Mucosa of rectum (tissue), 2 donors: ENCODE results near the gene TMEM141.

ENCODE experiments used
- H3K27ac ChIP-seq, 2 donors: one replicate each; pipeline ENCODE4 v1.7.0; 2013; ENCODE audit warnings: inconsistent platforms in 2 of 2, low read depth in 2 of 2, low read length in 2 of 2
- H3K27me3 ChIP-seq, 2 donors: one replicate each; pipeline ENCODE4 v1.7.0; 2013; ENCODE audit warnings: low read length in 2 of 2; ENCODE audit not compliant: control insufficient read depth in 2 of 2, insufficient read depth in 2 of 2
- H3K36me3 ChIP-seq, 2 donors: one replicate each; pipeline ENCODE4 v1.7.0; 2013; ENCODE audit warnings: low read length in 2 of 2; ENCODE audit not compliant: control insufficient read depth in 2 of 2, insufficient read depth in 2 of 2
- H3K4me1 ChIP-seq, 2 donors: one replicate each; pipeline ENCODE4 v1.7.0; 2013; ENCODE audit warnings: low read length in 2 of 2, mild to moderate bottlenecking in 1 of 2; ENCODE audit not compliant: control insufficient read depth in 2 of 2, insufficient read depth in 2 of 2
- H3K4me3 ChIP-seq, 2 donors: one replicate each; pipeline ENCODE4 v1.7.0; 2013; ENCODE audit warnings: low read length in 2 of 2
- H3K9ac ChIP-seq, 2 donors: one replicate each; pipeline ENCODE4 v1.7.0; 2013; ENCODE audit warnings: low read length in 2 of 2, low read depth in 1 of 2, mild to moderate bottlenecking in 1 of 2
- H3K9me3 ChIP-seq, 2 donors: one replicate each; pipeline ENCODE4 v1.7.0; 2013; ENCODE audit warnings: low read length in 2 of 2; ENCODE audit not compliant: control insufficient read depth in 2 of 2
- donor health status: healthy.
- donor health status: Normal muscosa, but diverticular disease.

TMEM141 gene

GRCh38 chr9:136825295-136826187, 34.4 kb downstream of the TMEM141 start:
- Histone ChIP-seq H3K9me3 (no peaks in the 10 kb centered on the region), H3K9ac (no peak overlapping the region), H3K36me3 (peaks cover 41 to 54% of the 10 kb centered on the region in 2 donors), H3K27ac (no peak overlapping the region), H3K4me3 (no peak overlapping the region), H3K4me1 (no peaks in the 10 kb centered on the region), H3K27me3 (no peaks in the 10 kb centered on the region)

GRCh38 chr9:136826188-136826541, 35.0 kb downstream of the TMEM141 start:
- no peak overlapping the region for H3K4me3 ChIP-seq
- peaks cover 47 to 58% of the 10 kb centered on the region in 2 donors for H3K36me3 ChIP-seq
- H3K4me1 ChIP-seq, result no peaks in the 10 kb centered on the region
- H3K9me3 ChIP-seq, result no peaks in the 10 kb centered on the region
- H3K9ac ChIP-seq, result no peak overlapping the region
- no peaks in the 10 kb centered on the region for H3K27me3 ChIP-seq
- H3K27ac ChIP-seq, result no peak overlapping the region

GRCh38 chr9:136826703-136827582, 35.8 kb downstream of the TMEM141 start:
- Histone ChIP-seq H3K4me3 (no peak overlapping the region), H3K36me3 (peaks cover 54 to 65% of the 10 kb centered on the region in 2 donors), H3K27ac (no peak overlapping the region), H3K4me1 (no peaks in the 10 kb centered on the region), H3K9ac (no peak overlapping the region), H3K27me3 (no peaks in the 10 kb centered on the region), H3K9me3 (no peaks in the 10 kb centered on the region)

GRCh38 chr9:136827794-136828473, 36.8 kb downstream of the TMEM141 start:
- Histone ChIP-seq H3K9me3 (no peaks in the 10 kb centered on the region), H3K27me3 (no peaks in the 10 kb centered on the region), H3K36me3 (peaks cover 58 to 74% of the 10 kb centered on the region in 2 donors), H3K4me1 (no peaks in the 10 kb centered on the region), H3K9ac (no peak overlapping the region), H3K27ac (no peak overlapping the region), H3K4me3 (no peak overlapping the region)

GRCh38 chr9:136828474-136829140, 37.5 kb downstream of the TMEM141 start:
- H3K4me3 ChIP-seq, result no peak overlapping the region
- H3K9ac ChIP-seq, result no peak overlapping the region
- H3K27ac ChIP-seq, result no peak overlapping the region
- no peaks in the 10 kb centered on the region for H3K27me3 ChIP-seq
- H3K9me3 ChIP-seq, result no peaks in the 10 kb centered on the region
- H3K36me3 ChIP-seq, result peaks cover 58 to 71% of the 10 kb centered on the region in 2 donors
- H3K4me1 ChIP-seq, result no peaks in the 10 kb centered on the region

GRCh38 chr9:136829412-136829811, 38.3 kb downstream of the TMEM141 start:
- Histone ChIP-seq H3K27ac (no peak overlapping the region), H3K36me3 (peaks cover 58 to 66% of the 10 kb centered on the region in 2 donors)

GRCh38 chr9:136829981-136830885, 39.1 kb downstream of the TMEM141 start:
- Histone ChIP-seq H3K27ac (no peak overlapping the region), H3K9ac (no peak overlapping the region), H3K9me3 (no peaks in the 10 kb centered on the region), H3K27me3 (no peaks in the 10 kb centered on the region), H3K36me3 (peaks cover 52 to 62% of the 10 kb centered on the region in 2 donors), H3K4me3 (no peak overlapping the region), H3K4me1 (no peaks in the 10 kb centered on the region)

More at GRCh38 chr9:136829412-136829811, 38.3 kb downstream of the TMEM141 start:
- Histone ChIP-seq H3K4me1 (no peaks in the 10 kb centered on the region), H3K27me3 (no peaks in the 10 kb centered on the region), H3K4me3 (no peak overlapping the region), H3K9ac (no peak overlapping the region), H3K9me3 (no peaks in the 10 kb centered on the region)

- H3K36me3 ChIP-seq, result peaks cover 46 to 54% of the 10 kb centered on the region in 2 donors
- no peaks in the 10 kb centered on the region for H3K4me1 ChIP-seq
- H3K4me3 ChIP-seq, result no peak overlapping the region
- no peaks in the 10 kb centered on the region for H3K9me3 ChIP-seq
- no peak overlapping the region for H3K27ac ChIP-seq
- H3K27me3 ChIP-seq, result no peaks in the 10 kb centered on the region
- no peak overlapping the region for H3K9ac ChIP-seq
These were observed 40.0 kb downstream of the TMEM141 start for GRCh38 chr9:136831002-136831719.
